SKM-1 (cell line): ENCODE data around the gene OSBP2.

Experiments
- DNase-seq: peaks from one replicate; lab custom pipeline; 2025; ENCODE audit not compliant: unreplicated experiment; lab: John Stamatoyannopoulos, UW

Gene OSBP2

DNA sequence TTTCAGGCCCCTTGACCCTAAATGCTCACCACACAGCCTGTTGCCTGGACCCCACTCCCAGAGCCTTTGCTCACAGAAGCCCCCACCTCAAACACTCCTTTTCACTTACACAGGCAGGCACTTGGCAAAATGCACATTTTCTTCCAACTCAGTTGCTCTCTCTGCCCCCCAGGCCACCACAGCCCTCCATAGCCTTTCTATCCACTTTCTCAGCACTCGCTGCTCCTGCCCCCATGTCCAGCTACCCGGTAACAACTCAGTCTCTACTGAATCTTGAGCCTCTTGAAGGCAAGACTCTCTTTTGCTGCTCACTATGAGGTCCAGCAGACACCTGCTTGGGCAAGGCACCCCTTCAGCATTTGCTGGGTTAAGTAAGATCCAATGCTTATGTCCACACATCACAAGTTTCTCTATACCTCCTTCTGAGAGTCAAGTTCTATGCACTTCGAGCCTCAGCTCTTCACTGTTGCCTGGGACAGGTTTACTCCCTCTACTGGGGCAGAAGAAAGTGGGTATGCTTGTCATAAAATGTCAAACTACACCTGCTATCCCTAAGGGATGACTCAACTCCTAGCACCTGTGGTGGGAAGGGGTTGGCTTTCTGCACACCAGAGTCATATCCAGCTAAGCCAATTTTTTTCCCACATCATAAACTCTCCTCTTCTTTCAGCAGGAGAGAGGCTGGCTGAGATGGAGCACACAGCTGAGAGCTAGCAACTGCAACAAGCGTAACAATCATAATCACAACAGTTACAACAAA, 237.0 kb downstream of the OSBP2 start:
- DNase-seq: no peak

DNA sequence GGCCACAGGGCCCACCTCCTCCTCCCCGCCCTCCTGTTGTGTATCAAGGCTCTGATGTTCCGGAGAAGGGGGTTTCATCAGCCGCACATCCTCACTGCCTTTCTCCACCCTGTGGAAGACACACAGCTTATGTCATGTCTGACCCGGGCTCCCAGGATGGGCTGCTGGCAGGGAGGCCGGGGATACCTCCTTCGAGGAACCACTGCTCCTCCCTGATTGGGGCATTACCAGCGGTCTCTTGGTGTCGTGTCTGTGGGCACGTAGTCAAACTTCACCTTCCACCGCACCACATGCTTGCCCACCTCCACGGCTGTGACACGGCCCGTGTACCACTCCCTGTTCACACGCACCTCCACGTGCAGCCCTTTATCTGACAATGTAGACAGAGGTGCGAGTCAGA, 238.0 kb downstream of the OSBP2 start:
- DNase-seq: no peak

DNA sequence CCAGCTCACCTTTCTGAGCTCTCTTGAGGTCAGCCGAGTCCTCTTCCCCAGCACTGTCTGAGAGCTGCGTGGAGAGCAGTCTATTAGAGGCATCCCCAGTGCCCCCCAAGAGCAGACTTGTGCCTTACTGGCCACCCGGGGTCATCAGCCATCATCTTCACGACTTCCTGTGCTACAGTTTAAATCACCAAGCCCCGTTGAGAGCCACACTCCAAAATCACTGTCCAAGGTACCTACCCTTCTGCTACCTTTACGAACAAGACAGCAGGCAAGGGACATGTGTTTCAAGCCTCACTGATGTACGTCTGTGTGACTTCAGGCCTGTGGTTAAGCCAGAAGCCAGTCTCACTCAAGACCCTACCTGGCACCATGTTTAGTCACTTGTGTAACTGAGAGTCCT, 238.8 kb downstream of the OSBP2 start:
- no peak for DNase-seq

DNA sequence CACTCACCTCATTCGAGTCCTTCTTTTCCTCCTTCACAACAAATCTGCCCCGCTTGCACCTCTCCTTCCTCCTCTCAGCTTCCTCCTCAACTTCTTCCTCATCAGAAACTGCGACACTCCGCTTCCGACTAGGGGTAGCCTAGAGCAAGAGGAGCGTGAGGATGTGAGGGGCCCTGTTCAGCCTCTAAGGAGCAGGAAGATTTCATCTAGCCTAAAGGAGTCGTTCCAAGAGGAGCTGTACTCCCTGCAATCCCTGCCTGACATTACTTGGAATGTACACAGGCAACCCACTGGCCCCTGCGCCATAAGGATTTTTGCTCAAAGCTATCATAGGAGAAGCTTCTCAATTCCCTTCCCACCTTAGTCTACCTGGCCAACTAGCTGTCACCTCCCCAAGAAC, 239.4 kb downstream of the OSBP2 start:
- no peak for DNase-seq

DNA sequence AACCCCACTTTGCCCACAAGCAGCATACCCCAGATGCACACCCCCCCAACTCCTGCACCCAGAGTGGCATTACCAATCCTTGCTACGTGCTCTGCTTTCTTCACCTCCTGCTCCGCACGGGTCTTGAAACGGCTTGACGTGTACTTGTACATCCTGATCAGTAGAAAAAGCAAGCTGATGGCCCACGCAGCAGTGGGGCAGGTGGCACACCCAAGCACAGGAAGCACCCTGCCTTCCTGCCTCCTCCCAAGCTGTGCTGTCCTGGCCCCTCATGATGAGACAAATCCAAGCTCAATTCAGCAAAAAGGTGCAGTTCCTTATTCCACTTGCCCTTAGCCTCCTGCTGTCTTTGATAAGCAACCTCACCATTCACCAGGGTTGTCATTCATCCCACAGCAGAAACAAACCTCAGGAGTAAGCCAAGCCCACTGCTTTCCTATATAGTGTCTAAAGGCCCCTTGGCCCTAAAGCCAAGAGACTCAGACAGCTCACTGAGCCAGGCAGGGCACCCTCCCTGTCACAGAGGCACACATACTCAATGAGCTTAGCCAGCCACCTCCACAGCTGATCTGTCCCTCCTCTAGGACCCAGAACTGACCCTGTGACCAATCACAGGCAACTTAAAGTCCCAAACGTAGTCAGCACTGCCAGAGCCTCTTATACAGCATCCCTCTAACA, 246.2 kb downstream of the OSBP2 start:
- DNase-seq: no peak

DNA sequence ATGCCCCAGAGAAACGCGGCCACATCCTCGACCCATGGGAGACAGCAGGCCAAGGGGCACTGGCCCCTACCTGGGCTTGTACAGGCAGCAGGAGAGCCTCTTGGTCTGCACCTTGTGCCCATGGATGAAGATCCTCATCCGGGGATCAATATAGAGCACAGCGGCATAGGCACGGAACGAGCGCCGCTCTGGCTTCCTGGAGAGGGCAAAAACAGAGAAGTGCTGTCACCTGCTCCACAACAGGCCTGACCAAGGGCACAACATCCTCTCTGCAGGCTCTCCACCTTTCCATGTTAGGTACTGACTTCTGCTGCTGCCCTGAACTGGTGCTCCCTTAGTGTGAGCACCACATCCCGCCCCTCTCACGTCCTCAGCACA, 246.7 kb downstream of the OSBP2 start:
- no peak for DNase-seq

DNA sequence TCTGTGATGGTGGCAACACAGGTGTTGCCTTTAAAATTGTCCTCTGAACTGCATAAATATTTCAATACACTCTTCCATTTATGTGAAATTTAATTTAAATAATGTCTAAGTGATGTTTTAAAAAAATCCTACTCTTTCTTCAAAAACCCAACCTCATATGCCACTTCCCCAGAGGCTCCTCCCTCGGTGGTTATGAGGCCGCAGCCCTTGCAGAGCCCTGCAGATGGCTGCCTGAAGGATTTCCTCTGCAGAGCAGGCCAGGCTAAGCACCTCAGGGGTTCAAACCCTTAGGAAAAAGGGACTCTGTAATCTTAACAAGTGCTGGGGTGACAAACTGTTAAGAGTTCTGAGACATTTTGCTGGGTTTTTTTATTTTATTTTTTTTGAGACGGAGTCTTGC, 248.7 kb downstream of the OSBP2 start:
- no peak for DNase-seq

DNA sequence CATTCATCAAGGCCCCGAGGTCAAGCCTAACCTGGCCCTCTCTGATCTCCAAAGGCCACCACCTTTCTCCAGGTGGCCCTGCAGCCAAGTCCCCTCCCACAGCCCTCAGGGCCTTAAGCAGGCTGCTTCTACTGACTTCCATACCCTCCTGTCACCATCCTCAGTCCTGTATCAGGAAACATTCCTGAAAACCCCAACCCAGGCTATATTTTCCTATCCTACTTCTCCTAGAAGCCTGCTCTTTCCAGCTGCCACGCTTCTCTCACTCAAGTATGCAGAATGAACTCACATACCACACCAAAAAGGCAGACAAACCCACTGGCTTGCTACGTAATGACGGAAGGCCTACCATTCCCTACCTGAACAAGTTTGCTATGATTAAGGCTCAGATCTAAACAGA, 250.3 kb downstream of the OSBP2 start:
- DNase-seq: no peak

DNA sequence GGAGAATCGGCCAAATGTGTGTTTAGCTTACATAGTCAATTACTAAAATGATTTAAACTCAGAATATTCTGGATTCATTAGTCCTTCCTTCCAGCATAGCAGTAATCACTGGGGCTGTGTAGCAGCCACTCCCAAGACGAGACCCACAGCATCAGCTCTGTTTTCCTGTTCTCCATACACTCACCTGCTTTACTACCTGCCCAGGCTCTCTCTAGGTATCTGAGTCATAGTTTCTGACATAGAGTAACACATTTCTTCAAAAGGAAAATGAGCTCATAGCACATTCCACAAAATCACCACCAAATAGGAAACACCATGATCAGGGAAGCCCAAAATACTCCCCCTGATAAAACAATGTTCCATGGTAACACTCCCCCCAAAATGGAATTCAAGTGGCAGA, 251.0 kb downstream of the OSBP2 start:
- no peak for DNase-seq

DNA sequence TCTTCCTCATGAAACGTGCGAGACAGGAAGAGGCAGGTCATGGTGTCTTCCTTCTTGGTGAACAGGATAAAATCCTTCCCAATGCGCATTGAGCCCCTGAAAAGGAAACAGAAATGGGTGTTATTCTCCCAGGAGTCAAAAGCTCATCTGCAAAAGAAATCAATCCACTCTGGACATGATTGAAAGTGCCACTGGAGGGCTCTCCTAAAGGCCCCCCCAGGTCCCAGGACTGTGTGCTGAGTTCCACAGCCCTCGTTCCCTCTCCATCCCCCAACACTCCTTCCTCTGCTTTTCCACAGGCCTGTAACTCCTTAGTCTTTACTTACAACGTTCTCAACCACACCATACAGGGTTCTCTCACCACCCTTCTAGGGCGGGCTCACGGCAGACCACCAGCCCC, 251.7 kb downstream of the OSBP2 start:
- no peak for DNase-seq

DNA sequence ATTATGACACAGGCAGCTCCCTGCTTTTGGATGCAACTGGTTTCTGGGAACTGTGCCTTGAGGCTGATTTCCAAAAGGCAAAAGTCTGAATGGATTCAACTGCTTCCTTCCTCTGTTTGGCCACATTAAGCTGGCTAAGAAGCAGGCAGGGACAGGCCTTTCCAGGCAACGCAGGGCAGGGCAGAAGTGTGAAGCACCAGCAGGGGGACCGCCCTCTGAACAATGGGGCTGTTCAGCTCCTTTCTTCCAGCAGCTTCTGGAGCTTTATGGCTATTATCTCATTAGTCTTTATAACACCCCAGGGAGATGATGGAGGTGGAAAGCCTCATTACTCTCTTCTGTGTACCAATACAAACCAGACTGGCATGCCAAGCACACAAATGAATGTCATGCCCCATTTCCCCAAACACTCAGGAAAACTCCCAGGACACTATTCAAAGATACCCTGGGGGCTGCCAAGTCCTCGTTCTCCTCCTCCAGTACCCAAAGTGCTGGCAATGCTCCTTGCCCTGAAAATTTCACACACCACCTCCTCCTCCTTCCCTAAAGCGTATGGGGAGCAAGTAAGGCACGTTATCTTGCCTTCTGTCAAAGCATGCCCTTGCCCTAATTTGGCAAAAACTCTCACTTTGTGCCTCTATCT, 252.6 kb downstream of the OSBP2 start:
- DNase-seq: no peak

DNA sequence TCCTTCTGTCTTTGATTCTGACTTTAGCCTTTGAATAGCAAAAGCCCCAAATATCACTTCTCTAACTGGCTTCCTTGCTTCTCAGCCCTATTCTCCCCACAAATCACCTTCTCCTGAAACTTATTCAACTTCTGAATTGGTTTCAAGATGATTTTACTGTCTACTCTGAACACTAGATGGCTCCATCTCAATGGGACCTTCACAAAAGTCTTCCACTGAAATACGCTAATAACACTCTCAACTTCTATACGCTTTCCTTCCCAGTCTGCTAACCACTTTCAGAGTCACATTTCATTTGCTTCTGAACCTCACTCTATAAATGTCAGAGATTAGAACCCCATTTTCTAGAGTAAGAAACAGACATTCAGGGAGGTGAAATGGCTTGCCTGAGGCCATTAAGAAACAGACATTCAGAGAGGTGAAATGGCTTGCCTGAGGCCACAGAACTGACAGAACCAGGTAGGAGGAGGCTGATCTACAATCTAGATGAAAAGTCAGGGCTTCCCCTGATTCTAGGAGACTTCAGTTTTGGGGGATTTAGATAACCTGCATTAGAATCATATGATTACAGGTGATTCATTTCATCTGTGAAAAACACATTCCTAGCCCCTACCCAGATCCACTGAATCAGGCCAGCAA, 253.3 kb downstream of the OSBP2 start:
- peak; percentile 6 for DNase-seq

DNA sequence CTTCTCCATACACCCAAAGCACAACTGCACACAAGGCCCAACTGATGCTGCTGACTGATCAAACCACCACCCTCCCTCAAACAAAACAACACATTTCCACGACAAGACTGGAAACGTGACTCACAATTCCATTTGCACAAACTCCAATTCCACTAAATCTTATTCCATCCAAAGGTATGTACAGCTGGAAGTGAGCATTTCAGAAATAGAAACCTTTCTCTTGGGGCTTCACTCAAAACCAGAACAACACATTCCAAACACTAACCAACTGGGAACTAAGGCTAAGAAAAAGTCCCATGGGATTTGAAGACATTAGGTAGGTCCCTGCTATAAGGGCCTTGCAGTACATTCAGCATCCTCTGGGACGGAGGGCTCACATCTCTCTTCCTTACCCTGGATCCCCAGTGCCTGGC, 254.3 kb downstream of the OSBP2 start:
- DNase-seq: no peak

DNA sequence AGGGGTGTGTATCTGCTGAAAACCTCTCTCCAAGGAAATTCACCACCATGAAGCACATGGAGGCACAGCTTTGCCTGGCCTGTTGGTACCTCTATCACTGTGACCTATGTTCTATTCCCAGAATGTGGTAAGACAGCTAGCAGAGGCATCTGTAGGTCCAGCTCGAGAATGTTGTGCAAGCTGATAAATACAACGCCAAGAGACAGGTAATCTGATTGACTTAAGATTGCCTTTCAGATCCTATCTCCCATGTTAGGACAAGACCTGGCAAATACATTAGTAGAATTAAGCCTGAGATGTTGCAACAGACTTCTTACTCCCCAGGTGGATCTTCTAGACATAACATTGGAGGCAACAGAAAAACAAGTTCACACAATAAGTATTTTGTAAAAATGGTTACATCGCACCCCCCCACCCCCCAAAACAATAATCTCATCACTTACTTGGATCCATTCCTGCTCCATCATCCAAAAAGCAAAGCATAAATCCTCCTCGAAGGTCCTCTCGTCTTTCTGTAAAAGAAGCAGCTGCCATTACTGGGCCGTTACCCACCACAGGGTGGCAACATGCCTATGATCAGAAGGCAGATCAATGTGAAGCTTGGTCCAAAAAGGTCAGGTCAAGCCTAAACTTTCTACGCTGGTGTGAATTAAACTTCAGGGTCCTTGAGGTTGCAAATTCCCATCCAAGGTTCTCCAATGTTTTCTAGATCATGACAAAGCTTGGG, 255.4 kb downstream of the OSBP2 start:
- DNase-seq: no peak

DNA sequence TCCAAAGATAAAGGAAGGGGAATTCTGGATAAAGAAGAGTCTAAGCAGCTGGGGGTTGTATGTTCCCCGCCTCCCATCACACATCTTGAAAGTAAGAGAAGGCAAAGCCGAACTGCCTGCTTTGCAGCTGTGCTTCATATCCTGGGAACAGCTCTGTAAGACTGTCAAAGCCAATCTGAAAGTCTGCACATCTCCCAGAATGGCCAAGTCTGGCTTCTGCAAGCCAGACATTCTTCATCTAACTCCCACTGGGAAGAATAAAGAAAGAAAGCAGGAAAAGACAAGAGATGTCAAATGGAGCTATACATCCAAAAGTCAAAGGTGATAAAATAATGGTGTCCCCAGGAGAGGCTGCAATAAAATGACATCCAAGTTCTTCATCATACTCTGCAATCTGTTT, 258.5 kb downstream of the OSBP2 start:
- DNase-seq: no peak

DNA sequence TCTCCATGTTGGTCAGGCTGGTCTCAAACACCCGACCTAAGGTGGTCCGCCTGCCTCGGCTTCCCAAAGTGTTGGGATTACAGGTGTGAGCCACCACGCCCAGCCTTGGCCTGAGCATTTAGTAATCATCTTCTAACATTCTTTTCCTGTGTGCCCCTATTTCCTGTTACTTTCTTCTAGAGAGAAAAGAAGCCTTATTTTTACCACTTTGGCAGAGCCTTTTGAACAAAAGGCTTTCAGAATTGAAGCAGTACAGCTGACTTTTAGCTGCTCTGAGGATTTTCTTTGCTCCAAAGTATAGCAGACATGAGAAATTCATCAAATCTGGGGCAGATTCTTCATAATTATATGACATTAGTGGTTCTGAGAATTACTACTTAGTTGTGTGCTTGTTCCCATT, 260.5 kb downstream of the OSBP2 start:
- no peak for DNase-seq
